ENCODE measurements around the gene APBB3.

DNA sequence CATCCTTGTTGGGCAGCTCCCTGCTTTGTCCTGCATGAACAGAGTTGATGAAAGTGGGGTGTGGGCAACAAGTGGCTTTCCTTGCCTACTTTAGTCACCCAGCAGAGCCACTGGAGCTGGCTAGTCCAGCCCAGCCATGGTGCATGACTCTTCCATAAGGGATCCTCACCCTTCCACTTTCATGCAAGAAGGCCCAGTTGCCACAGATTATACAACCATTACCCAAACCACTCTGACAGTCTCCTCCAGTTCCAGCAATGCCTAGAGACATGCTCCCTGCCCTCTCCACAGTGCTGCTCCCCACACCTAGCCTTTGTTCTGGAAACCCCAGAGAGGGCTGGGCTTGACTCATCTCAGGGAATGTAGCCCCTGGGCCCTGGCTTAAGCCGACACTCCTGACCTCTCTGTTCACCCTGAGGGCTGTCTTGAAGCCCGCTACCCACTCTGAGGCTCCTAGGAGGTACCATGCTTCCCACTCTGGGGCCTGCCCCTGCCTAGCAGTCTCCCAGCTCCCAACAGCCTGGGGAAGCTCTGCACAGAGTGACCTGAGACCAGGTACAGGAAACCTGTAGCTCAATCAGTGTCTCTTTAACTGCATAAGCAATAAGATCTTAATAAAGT is 4.2 kb upstream of the APBB3 start:
- TF ChIP-seq, protein P1, sequence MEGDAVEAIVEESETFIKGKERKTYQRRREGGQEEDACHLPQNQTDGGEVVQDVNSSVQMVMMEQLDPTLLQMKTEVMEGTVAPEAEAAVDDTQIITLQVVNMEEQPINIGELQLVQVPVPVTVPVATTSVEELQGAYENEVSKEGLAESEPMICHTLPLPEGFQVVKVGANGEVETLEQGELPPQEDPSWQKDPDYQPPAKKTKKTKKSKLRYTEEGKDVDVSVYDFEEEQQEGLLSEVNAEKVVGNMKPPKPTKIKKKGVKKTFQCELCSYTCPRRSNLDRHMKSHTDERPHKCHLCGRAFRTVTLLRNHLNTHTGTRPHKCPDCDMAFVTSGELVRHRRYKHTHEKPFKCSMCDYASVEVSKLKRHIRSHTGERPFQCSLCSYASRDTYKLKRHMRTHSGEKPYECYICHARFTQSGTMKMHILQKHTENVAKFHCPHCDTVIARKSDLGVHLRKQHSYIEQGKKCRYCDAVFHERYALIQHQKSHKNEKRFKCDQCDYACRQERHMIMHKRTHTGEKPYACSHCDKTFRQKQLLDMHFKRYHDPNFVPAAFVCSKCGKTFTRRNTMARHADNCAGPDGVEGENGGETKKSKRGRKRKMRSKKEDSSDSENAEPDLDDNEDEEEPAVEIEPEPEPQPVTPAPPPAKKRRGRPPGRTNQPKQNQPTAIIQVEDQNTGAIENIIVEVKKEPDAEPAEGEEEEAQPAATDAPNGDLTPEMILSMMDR (IDR thresholded peaks at IDR 0.05; ENCODE audit: borderline replicate concordance, extremely low read depth, low read length, poor library complexity, severe bottlenecking) = no peak
- no peak for TF ChIP-seq EZH2 (IDR thresholded peaks at IDR 0.05; ENCODE audit: borderline replicate concordance, low read depth, low read length, severe bottlenecking)
